ENCODE results near the gene CISD3. TPM values are rescaled to one million over a fixed set of nuclear protein-coding genes. Genes with fewer than 3 reads are reported as not detected.

Gene CISD3
- total RNA-seq, 2 donors from 2014 or later = 17.1 to 17.8 TPM

GRCh38 chr17:38711792-38712571, 18.2 kb upstream of the CISD3 start:
- DNase-seq (ENCODE audit: low spot score) = no peak
- H3K27ac ChIP-seq = no peak overlapping the region
- peaks cover 4% of the 10 kb centered on the region for H3K4me1 ChIP-seq (replicated peaks)
- TF ChIP-seq POLR2AphosphoS5 (IDR thresholded peaks at IDR 0.05) = no peak
- intact Hi-C loops (cut with DNase I) = no loop called here
- no peaks in the 10 kb centered on the region for H3K27me3 ChIP-seq (replicated peaks; ENCODE audit: insufficient read depth)
- H3K4me3 ChIP-seq = no peak overlapping the region
- H3K9me3 ChIP-seq = no peaks in the 10 kb centered on the region
- H3K36me3 ChIP-seq = peaks cover 4 to 16% of the 10 kb centered on the region in 2 donors
- 71% methylated on average over 26 of the region's 26 CpGs for WGBS

- H3K27me3 ChIP-seq (replicated peaks; ENCODE audit: insufficient read depth) = no peaks in the 10 kb centered on the region
- peaks cover under 1% of the 10 kb centered on the region for H3K4me1 ChIP-seq (replicated peaks)
- H3K36me3 ChIP-seq = peaks cover 4 to 18% of the 10 kb centered on the region in 2 donors
- no peak overlapping the region for H3K27ac ChIP-seq
- 91% methylated on average over 9 of the region's 10 CpGs for WGBS
- intact Hi-C loops (cut with DNase I) = no loop called here
- no peak overlapping the region for H3K4me3 ChIP-seq
- no peak for TF ChIP-seq CTCF (IDR thresholded peaks at IDR 0.05)
- no peak for TF ChIP-seq POLR2AphosphoS5 (IDR thresholded peaks at IDR 0.05)
- TF ChIP-seq POLR2A (IDR thresholded peaks at IDR 0.05) = no peak
- DNase-seq (ENCODE audit: low spot score) = no peak
- H3K9me3 ChIP-seq = no peaks in the 10 kb centered on the region
Measured at GRCh38 chr17:38712593-38712992, 17.5 kb upstream of the CISD3 start.

GRCh38 chr17:38713456-38714075, 16.6 kb upstream of the CISD3 start:
- WGBS = 62% methylated on average over 11 of the region's 11 CpGs
- no peak overlapping the region for H3K27ac ChIP-seq
- no peak overlapping the region for H3K4me3 ChIP-seq
- TF ChIP-seq CTCF (IDR thresholded peaks at IDR 0.05) (no peak), POLR2AphosphoS5 (IDR thresholded peaks at IDR 0.05) (no peak), POLR2A (IDR thresholded peaks at IDR 0.05) (no peak)
- H3K27me3 ChIP-seq (replicated peaks; ENCODE audit: insufficient read depth) = no peaks in the 10 kb centered on the region
- H3K36me3 ChIP-seq = peaks cover 4 to 18% of the 10 kb centered on the region in 2 donors
- intact Hi-C loops (cut with DNase I) = no loop called here
- no peak for DNase-seq (ENCODE audit: low spot score)
- H3K4me1 ChIP-seq (replicated peaks) = no peaks in the 10 kb centered on the region
- H3K9me3 ChIP-seq = no peaks in the 10 kb centered on the region

- H3K9me3 ChIP-seq = no peaks in the 10 kb centered on the region
- H3K27me3 ChIP-seq (replicated peaks; ENCODE audit: insufficient read depth) = no peaks in the 10 kb centered on the region
- no peak overlapping the region for H3K27ac ChIP-seq
- no peak overlapping the region for H3K4me3 ChIP-seq
- no peak for DNase-seq (ENCODE audit: low spot score)
- H3K4me1 ChIP-seq (replicated peaks) = no peaks in the 10 kb centered on the region
- 87% methylated on average over 9 of the region's 9 CpGs for WGBS
- intact Hi-C loops (cut with DNase I) = no loop called here
- TF ChIP-seq POLR2A (IDR thresholded peaks at IDR 0.05) = no peak
- TF ChIP-seq POLR2AphosphoS5 (IDR thresholded peaks at IDR 0.05) = no peak
- TF ChIP-seq CTCF (IDR thresholded peaks at IDR 0.05) = no peak
- peaks cover 0 to 29% of the 10 kb centered on the region in 2 donors for H3K36me3 ChIP-seq
Measured at GRCh38 chr17:38715216-38715943, 14.8 kb upstream of the CISD3 start.

GRCh38 chr17:38716368-38717005, 13.7 kb upstream of the CISD3 start:
- peaks cover 0 to 34% of the 10 kb centered on the region in 2 donors for H3K36me3 ChIP-seq

More at GRCh38 chr17:38716368-38717005, 13.7 kb upstream of the CISD3 start:
- Histone ChIP-seq H3K4me1 (replicated peaks) (no peaks in the 10 kb centered on the region), H3K4me3 (no peak overlapping the region), H3K27me3 (replicated peaks; ENCODE audit: insufficient read depth) (no peaks in the 10 kb centered on the region), H3K9me3 (no peaks in the 10 kb centered on the region), H3K27ac (no peak overlapping the region)
- 91% methylated on average over 17 of the region's 18 CpGs for WGBS
- TF ChIP-seq CTCF (IDR thresholded peaks at IDR 0.05) = no peak
- no peak for TF ChIP-seq POLR2AphosphoS5 (IDR thresholded peaks at IDR 0.05)
- TF ChIP-seq POLR2A (IDR thresholded peaks at IDR 0.05) = no peak
- intact Hi-C loops (cut with DNase I) = no loop called here
- no peak for DNase-seq (ENCODE audit: low spot score)
